Eye (tissue), 1 donor: ENCODE data around the gene CBFA2T2.

ENCODE experiments used
- DNase-seq: peaks from one replicate; pipeline ENCODE4 v3.0.0-alpha.2; 2015

CBFA2T2 gene

GRCh38 chr20:33656010-33656782, 166.3 kb downstream of the CBFA2T2 start:
- no peak for DNase-seq

GRCh38 chr20:33656783-33657703, 167.1 kb downstream of the CBFA2T2 start:
- no peak for DNase-seq

DNA sequence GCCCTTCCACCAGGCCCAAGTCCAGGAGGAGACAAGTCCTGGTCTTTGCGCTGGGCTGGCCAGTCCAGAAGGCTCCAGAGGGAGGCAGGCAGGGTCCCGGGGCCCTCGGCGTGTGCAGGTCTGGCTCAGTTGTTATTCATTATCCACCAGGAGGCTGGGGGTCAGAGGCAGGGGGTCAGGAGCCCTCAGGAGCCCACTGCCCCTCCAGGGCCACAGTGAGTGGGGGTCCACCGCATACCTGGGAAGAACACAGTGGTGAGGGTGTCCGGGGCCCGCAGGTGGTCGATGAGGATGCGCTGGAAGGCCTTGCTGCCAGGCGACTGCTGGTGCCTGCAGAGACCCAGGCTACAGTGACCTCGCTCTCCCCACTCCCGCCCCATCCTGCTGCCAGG, 167.8 kb downstream of the CBFA2T2 start:
- no peak for DNase-seq

GRCh38 chr20:33658510-33658909, 168.6 kb downstream of the CBFA2T2 start:
- no peak for DNase-seq

GRCh38 chr20:33658929-33659328, 169.0 kb downstream of the CBFA2T2 start:
- no peak for DNase-seq

- DNase-seq: no peak
These were observed 169.6 kb downstream of the CBFA2T2 start for GRCh38 chr20:33659341-33660034.

DNA sequence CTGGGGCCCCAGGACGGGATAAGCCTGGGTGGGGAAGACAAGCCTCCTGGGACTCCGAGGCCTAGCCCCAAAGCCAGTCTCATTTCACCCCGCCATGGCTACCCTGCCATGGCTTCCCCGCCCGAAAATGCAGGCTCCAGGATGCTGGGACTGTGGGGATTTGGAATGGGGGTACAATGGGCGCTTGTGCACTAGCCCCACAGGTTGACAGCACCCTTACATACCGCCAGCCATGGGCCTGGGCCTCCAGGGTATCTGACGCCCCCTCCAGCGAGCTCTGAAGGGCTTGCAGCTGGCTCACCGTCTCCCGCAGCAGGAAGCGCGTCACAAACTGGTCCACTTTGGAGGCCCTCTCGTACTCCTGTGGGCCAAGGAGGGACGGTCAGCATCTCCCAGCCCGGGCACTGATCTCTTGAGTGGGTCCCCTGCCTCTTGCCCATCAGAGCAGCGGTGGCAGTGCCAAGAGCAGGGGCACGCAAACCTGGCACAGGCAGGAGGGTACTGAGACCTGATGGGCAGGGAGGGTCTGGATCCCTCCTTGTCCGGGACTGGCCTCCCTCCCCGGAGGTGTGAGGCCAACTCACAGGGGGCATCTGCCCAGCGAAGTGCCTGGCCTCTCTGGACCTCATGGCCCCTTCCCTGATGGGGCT, 170.3 kb downstream of the CBFA2T2 start:
- DNase-seq: no peak

DNA sequence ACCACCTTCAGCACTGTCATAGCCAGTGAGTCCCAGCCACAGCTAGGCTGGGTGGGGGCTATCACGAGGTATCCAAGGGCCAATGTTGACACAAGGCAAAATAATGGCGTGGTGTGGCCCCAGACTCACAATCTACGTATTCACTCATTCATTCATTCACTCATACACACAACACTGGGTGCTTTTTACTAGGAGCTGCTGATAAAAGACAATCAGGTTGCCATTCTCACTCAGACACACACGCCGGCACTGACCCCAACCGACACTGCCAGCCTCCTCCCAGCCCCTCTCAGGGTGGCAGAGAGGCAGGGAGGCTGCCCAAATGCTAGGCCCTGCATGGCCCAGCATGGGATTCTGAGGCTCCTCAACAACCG, 170.8 kb downstream of the CBFA2T2 start:
- DNase-seq: no peak

- no peak for DNase-seq
These were observed 172.3 kb downstream of the CBFA2T2 start, which contains the start of gene C20orf144 for GRCh38 chr20:33662172-33662571. Gene C20orf144, plus strand, starts transcription at chr20:33662327. Its CDS starts 19 bp downstream, at chr20:33662346.

GRCh38 chr20:33663161-33664084, 173.5 kb downstream of the CBFA2T2 start:
- DNase-seq: peak; percentile 89

DNA sequence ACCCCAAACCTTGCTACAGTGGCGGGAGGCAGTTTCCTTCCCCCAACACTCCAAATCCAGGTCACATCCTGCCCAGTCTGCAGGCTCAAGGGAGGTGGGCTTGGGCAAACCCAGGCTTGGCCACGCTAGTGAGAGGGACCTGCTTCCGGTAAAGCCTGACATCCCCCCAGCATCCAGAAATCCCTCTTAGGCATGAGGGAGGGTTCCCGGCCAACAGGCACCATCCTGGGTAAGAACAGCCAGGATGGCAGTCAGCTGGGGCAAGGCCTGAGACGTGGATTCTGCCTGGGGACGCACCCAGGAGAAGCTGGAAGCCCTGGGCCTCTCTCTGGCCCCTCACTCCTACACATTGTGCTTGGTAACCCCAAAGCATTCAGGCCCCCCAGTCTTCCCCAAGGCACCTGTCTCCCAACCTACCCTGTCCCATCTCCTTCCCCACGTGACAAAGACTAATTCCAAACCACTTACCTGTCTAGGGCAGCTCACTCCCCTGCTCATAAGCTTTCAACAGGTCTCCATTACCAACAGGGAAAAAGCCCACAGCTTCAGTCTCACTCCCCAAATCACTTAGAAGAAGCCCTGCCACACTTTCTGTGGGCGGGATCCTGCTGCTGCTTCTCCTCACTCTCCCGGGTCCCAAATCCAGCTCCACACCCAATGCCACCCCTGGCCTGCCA, 174.3 kb downstream of the CBFA2T2 start:
- DNase-seq: no peak

- DNase-seq: no peak
These were observed 174.9 kb downstream of the CBFA2T2 start for GRCh38 chr20:33664762-33665144.

DNA sequence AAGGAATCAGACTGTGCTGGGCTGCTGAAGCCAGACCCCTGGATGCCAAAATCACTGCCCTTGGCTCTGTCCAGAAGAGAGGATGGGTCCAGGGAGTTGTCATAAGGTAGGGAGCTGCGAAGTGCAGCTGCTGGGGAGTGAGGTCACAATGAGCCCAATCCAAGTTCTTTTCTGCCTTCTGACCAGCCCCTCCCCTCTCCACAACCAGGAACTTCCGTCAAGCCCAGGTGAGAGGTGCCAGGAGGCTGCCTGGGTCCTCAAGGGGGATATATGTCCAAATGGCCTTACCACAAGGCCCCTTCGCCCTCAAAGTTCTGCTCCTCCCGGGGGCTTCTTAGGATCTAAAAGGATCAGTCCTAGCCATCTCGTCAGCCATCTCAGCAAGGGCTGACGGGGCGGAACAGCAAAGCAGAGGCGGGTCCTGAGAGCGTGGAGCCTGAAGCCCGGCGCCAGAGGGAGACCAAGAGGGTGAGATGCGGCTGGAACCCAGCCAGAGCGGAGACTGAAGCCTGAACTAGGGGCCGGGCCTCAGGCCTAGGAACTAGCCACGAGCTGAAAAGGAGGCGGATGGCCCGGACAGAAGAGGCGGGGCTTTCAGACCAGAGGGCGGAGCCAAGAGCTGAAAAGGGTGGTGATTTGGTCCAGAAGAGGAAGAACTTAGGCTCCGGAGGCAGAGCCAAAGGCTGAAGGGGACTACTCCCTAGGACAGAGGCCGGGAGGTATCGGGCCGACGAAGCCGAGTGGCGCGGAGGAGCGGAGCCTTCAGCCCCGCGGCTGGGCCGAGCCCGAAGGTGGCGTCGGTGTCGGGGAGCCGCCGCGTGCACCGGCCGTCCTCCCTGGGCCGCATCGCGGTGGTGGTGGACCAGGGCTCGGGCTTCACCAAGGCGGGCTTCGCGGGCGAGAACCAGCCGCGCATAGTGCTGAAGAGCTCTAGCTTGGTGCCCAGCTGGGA, 176.7 kb downstream of the CBFA2T2 start, which contains the start of gene ACTL10:
Gene ACTL10 (plus strand): TSS at position 651 of the 952 bp plus-strand sequence. CDS start 555 bp downstream, outside the sequence.
- peak; percentile 97 for DNase-seq

GRCh38 chr20:33667245-33667675, 177.4 kb downstream of the CBFA2T2 start:
- no peak for DNase-seq

DNA sequence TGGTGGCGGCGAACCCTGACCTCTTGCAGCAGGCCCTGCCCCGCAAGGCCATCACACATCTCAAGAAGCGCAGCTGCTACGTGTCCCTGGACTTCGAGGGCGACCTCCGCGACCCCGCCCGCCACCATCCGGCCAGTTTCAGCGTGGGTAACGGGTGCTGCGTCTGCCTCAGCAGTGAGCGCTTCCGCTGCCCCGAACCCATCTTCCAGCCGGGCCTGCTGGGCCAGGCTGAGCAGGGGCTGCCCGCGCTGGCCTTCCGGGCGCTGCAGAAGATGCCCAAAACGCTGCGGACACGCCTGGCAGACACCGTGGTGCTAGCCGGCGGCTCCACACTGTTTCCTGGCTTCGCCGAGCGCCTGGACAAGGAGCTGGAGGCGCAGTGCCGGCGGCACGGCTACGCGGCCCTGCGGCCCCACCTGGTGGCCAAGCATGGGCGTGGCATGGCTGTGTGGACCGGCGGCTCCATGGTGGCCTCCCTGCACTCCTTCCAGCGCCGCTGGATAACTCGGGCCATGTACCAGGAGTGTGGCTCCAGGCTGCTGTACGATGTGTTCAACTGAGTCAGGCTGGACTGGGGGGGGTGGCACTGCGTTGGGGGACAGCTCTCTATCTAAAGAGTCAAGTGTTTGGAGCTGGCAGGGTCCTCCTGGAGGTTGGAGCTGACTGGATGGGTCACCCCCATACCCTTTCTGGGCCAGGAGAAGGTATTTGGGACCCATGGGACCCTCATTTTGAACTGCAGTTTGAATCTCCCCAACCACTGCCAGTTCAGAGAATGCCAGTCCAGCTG, 178.0 kb downstream of the CBFA2T2 start:
- peak; percentile 91 for DNase-seq

DNA sequence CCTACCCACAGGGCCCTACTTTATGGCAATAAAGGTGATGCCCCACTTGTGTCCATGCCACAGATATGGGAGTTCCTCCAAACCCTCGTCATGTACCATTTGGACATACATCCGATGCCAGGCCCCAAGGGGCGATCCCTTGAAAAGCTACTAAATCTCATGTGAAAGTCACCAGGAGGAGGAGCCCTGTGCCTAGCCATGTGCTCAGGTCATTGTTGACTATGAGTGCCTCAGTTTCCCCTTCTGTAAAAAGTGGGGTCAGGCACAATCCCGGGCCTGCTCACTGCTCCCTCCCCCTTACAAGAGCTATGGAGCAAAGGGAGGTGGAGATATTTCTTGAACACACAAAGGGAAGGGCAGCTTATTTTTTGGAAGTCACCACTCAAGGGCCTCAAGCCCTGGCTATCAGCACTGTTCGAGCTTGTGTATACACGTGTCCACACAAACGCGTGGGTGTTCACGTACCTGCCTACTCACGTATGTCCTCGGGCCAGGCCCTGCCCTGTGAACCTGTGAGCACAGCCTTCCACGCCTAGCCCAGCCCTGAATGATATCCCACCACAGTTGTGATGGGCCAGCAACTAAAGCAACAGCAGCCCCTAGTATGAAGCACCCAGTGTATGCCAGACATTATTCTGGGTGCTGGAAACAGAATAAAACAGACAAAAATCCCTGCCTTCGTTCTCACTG, 178.7 kb downstream of the CBFA2T2 start:
- DNase-seq: no peak

DNA sequence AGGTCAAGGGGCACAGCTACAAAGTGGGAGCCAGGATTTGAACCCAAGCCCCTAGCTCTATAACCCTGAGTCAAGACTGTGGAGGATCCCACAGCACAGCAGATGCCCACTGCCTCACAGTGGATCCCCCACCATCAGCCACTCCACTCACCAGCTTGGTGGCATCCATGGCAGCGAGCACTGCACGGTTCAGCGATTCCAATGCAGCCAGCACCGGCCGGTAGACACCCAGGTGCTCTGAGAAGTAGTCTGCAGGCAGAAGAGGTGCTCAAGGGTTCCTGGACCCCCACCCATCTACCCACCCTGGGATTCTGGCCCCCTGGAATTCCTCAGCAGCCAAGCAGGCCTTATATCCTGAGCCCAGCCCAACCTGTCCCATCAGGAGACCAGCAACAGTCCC, 179.3 kb downstream of the CBFA2T2 start:
- DNase-seq: no peak
